Measurements from ENCODE around the gene MDFIC. TPM values are rescaled to one million over a fixed set of nuclear protein-coding genes. Genes with fewer than 3 reads are reported as not detected.

The MDFIC gene
- total and polyA plus RNA-seq, 2 of the 4 experiments (the other 2 are of a cell fraction) = 16.9 to 35.0 TPM

DNA sequence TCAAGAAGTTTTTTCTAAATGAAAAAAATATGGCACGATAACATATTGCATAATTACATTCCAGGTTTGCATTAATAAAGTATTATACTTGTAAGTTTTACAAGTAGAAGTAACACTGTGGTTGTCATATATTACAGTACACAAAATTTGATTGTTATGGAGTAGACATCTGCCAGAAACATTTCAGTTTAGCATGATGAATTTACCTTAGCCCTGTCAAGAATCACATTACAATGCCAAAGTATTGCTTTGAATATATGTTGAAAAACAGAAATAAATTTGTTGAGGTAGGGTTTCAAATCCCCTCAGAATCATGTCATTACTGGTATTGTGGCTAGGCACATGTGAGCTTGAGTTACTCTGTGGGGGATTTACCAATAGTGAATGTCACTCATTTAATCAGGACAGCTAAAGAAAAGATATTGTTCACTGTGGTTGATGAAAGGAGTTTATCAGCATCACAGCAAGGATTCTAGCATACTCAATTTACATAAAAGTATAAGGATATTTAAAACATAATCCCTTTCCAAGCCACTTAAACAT is 112.1 kb downstream of the MDFIC start:
- no peak overlapping the region for H3K9ac ChIP-seq (ENCODE audit: low read depth, low read length)
- intact Hi-C loops (cut with micrococcal nuclease) (no loop called here), in situ Hi-C loops (cut with MboI; ENCODE audit: low sequenced_read_pairs) (no loop called here), dilution Hi-C loops (cut with HindIII; ENCODE audit: low sequenced_read_pairs, unreplicated experiment) (no loop called here)
- H3K79me1 ChIP-seq (ENCODE audit: low read depth in 1 of 2, low read length in 2 of 2) = no peaks in the 10 kb centered on the region
- H4K5ac ChIP-seq (ENCODE audit: low read depth, low read length) = no peak overlapping the region
- H3K27me3 ChIP-seq (ENCODE audit: control insufficient read depth, insufficient read depth, low read length) = no peaks in the 10 kb centered on the region
- no peak overlapping the region for H2BK120ac ChIP-seq (ENCODE audit: low read depth, low read length)
- no peak overlapping the region for H3K14ac ChIP-seq (replicated peaks; ENCODE audit: low read depth, low read length)
- no peak overlapping the region for H3K4me2 ChIP-seq (ENCODE audit: low read depth, low read length)
- H3K4me3 ChIP-seq (ENCODE audit: insufficient read depth, low read depth, low read length) = no peak overlapping the region
- no peak overlapping the region for H2AK5ac ChIP-seq (ENCODE audit: low read depth, low read length)
- no peak overlapping the region for H2AFZ ChIP-seq (replicated peaks; ENCODE audit: low read length, poor library complexity)
- no peak overlapping the region for H3K56ac ChIP-seq (ENCODE audit: extremely low read depth, insufficient read depth, low read length)
- no peaks in the 10 kb centered on the region for H3K4me1 ChIP-seq (ENCODE audit: control insufficient read depth, insufficient read depth, low read length)
- H4K20me1 ChIP-seq (ENCODE audit: insufficient read depth, low read length) = no peaks in the 10 kb centered on the region
- POLR2A ChIA-PET (ENCODE audit: unreplicated experiment) = no interaction called here
- no peak overlapping the region for H4K8ac ChIP-seq (ENCODE audit: low read depth in 2 of 2, low read length in 2 of 2)
- no peaks in the 10 kb centered on the region for H3K9me1 ChIP-seq (ENCODE audit: insufficient read depth, low read length)
- no TSS peak for BruUV-seq (replicated peaks)
- no peak overlapping the region for H3K27ac ChIP-seq (ENCODE audit: insufficient read depth, low read length)
- H2BK15ac ChIP-seq (ENCODE audit: low read depth, low read length) = no peak overlapping the region
- no peak overlapping the region for H3K23ac ChIP-seq (ENCODE audit: low read depth, low read length)
- no peaks in the 10 kb centered on the region for H3K36me3 ChIP-seq (ENCODE audit: control insufficient read depth, insufficient read depth, low read length)
- WGBS, 2 experiments (ENCODE audit: extremely low coverage in 2 of 2, insufficient read length in 1 of 2) = no CpG with 5 or more reads among the region's 1 CpG
- H3K9me3 ChIP-seq (ENCODE audit: control insufficient read depth, insufficient read depth, low read length) = no peaks in the 10 kb centered on the region
- TF ChIP-seq, protein P1, sequence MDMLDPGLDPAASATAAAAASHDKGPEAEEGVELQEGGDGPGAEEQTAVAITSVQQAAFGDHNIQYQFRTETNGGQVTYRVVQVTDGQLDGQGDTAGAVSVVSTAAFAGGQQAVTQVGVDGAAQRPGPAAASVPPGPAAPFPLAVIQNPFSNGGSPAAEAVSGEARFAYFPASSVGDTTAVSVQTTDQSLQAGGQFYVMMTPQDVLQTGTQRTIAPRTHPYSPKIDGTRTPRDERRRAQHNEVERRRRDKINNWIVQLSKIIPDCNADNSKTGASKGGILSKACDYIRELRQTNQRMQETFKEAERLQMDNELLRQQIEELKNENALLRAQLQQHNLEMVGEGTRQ (IDR thresholded peaks at IDR 0.05; ENCODE audit: low read depth, low read length) = no peak
- no peak for TF ChIP-seq RCOR1 (IDR thresholded peaks at IDR 0.05; ENCODE audit: insufficient replicate concordance, low read length)
- TF ChIP-seq, protein P2, sequence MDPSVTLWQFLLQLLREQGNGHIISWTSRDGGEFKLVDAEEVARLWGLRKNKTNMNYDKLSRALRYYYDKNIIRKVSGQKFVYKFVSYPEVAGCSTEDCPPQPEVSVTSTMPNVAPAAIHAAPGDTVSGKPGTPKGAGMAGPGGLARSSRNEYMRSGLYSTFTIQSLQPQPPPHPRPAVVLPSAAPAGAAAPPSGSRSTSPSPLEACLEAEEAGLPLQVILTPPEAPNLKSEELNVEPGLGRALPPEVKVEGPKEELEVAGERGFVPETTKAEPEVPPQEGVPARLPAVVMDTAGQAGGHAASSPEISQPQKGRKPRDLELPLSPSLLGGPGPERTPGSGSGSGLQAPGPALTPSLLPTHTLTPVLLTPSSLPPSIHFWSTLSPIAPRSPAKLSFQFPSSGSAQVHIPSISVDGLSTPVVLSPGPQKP (IDR thresholded peaks at IDR 0.05; ENCODE audit: borderline replicate concordance, low read depth, low read length) = no peak
- no peak for TF ChIP-seq RFX5 (IDR thresholded peaks at IDR 0.05; ENCODE audit: low read depth, low read length)
- no peak for TF ChIP-seq CEBPB (IDR thresholded peaks at IDR 0.05; ENCODE audit: low read depth, low read length)
- TF ChIP-seq SMC3 (IDR thresholded peaks at IDR 0.05; ENCODE audit: low read depth, low read length) = no peak
- H3K18ac ChIP-seq (ENCODE audit: low read depth, low read length) = no peak overlapping the region
- no peak overlapping the region for H2AK9ac ChIP-seq (replicated peaks; ENCODE audit: low read depth, low read length, poor library complexity)
- no peak overlapping the region for H3K4ac ChIP-seq (ENCODE audit: low read depth, low read length)
- CTCF ChIA-PET = no interaction called here
- DNase-seq (no peak), ATAC-seq (ENCODE audit: low read depth) (no peak)
- H2BK20ac ChIP-seq (ENCODE audit: low read depth, low read length) = no peak overlapping the region
- H2BK5ac ChIP-seq (ENCODE audit: low read depth, low read length, poor library complexity, severe bottlenecking) = no peak overlapping the region
- H4K91ac ChIP-seq (ENCODE audit: insufficient read depth, low read depth, low read length) = no peak overlapping the region

Data from IMR-90 (cell line).